WTC11 (cell line): ENCODE data around the gene CTPS2. TPM values are rescaled to one million over a fixed set of nuclear protein-coding genes. Genes with fewer than 3 reads are reported as not detected.

ENCODE experiments used
- ATAC-seq: fragments of 200-7000 bp; cut with Tn5 transposase; 2 replicates; pipeline ENCODE4 v1.10.0; 2021; ENCODE audit warnings: mild to moderate bottlenecking, moderate library complexity
- CTCF ChIA-PET: fragments of 300-600 bp; sonication (Branson Sonifier 250); formaldehyde crosslinking; loops from one replicate; lab custom pipeline; 2021; ENCODE audit warnings: antibody characterized with exemption; lab: Charles Lee
- POLR2A ChIA-PET: fragments of 350-600 bp; sonication (Branson Sonifier 250); formaldehyde crosslinking; loops from one replicate; lab custom pipeline; 2021; ENCODE audit warnings: antibody characterized with exemption; lab: Charles Lee
- DNase-seq: peaks from one replicate; pipeline ENCODE4 v3.0.0; 2021; ENCODE audit warnings: low spot score
- H3K27ac Mint-ChIP-seq: 2 replicates; pipeline ENCODE4 v1.8.0; 2021; ENCODE audit warnings: mixed read lengths
- H3K27me3 Mint-ChIP-seq: 2 replicates; pipeline ENCODE4 v1.8.0; 2021; ENCODE audit warnings: low read depth, mild to moderate bottlenecking, moderate library complexity, mixed read lengths
- H3K36me3 Mint-ChIP-seq: 2 replicates; pipeline ENCODE4 v1.8.0; 2021; ENCODE audit warnings: mixed read lengths
- H3K4me1 Mint-ChIP-seq: 2 replicates; pipeline ENCODE4 v1.8.0; 2022; ENCODE audit warnings: mixed read lengths
- H3K4me3 Mint-ChIP-seq: 2 replicates; pipeline ENCODE4 v1.8.0; 2021; ENCODE audit warnings: mild to moderate bottlenecking, moderate library complexity, mixed read lengths
- H3K9me3 Mint-ChIP-seq: 2 replicates; pipeline ENCODE4 v1.8.0; 2021; ENCODE audit warnings: mixed read lengths
- ATF1 ChIP-seq: sonication (generic); formaldehyde crosslinking; IDR thresholded peaks from 2 replicates; pipeline ENCODE4 v1.8.1; 2023; ENCODE audit warnings: mild to moderate bottlenecking, moderate library complexity, missing genetic modification reagents
- E2F1 ChIP-seq: sonication (generic); formaldehyde crosslinking; IDR thresholded peaks from 2 replicates; pipeline ENCODE4 v1.8.0; 2022; ENCODE audit warnings: mild to moderate bottlenecking, missing genetic modification reagents
- E2F4 ChIP-seq: sonication (generic); formaldehyde crosslinking; IDR thresholded peaks from 2 replicates; pipeline ENCODE4 v1.8.1; 2022; ENCODE audit warnings: low read depth, mild to moderate bottlenecking, moderate library complexity, missing genetic modification reagents, borderline replicate concordance
- ERG ChIP-seq: fragments of 250-450 bp; sonication (Bioruptor Pico); IDR thresholded peaks from 2 replicates; pipeline ENCODE4 v1.8.0; 2021; ENCODE audit warnings: mild to moderate bottlenecking
- ESRRA ChIP-seq: sonication (generic); formaldehyde crosslinking; IDR thresholded peaks from 2 replicates; pipeline ENCODE4 v1.8.1; 2022; ENCODE audit warnings: mild to moderate bottlenecking, missing genetic modification reagents, borderline replicate concordance
- ETV6 ChIP-seq: sonication (generic); formaldehyde crosslinking; IDR thresholded peaks from 2 replicates; pipeline ENCODE4 v1.8.1; 2022; ENCODE audit warnings: mild to moderate bottlenecking, missing genetic modification reagents
- GABPB1 ChIP-seq: sonication (generic); formaldehyde crosslinking; IDR thresholded peaks from 2 replicates; pipeline ENCODE4 v1.8.1; 2023; ENCODE audit warnings: mild to moderate bottlenecking, missing genetic modification reagents
- HMGA2 ChIP-seq: fragments of 250-450 bp; sonication (Bioruptor Pico); IDR thresholded peaks from 2 replicates; pipeline ENCODE4 v1.4.0; 2021; ENCODE audit warnings: mild to moderate bottlenecking, moderate library complexity
- JAZF1 ChIP-seq: fragments of 250-450 bp; sonication (Bioruptor Pico); IDR thresholded peaks from 2 replicates; pipeline ENCODE4 v1.9.0; 2021; ENCODE audit warnings: moderate library complexity, mild to moderate bottlenecking, inconsistent platforms
- NR2C2 ChIP-seq: sonication (generic); formaldehyde crosslinking; IDR thresholded peaks from 2 replicates; pipeline ENCODE4 v1.8.0; 2022; ENCODE audit warnings: mild to moderate bottlenecking, missing genetic modification reagents
- PREB ChIP-seq: sonication (generic); formaldehyde crosslinking; IDR thresholded peaks from 2 replicates; pipeline ENCODE4 v1.8.1; 2022; ENCODE audit warnings: mild to moderate bottlenecking, missing genetic modification reagents, moderate library complexity, borderline replicate concordance
- RORB ChIP-seq: fragments of 250-450 bp; sonication (Bioruptor Pico); IDR thresholded peaks from 2 replicates; pipeline ENCODE4 v1.9.0; 2021; ENCODE audit warnings: mild to moderate bottlenecking
- SP1 ChIP-seq: sonication (generic); formaldehyde crosslinking; conservative IDR thresholded peaks from 2 replicates; pipeline ENCODE4 v1.8.1; 2022; ENCODE audit warnings: missing genetic modification reagents
- TEAD1 ChIP-seq: sonication (generic); formaldehyde crosslinking; IDR thresholded peaks from 2 replicates; pipeline ENCODE4 v1.8.0; 2022; ENCODE audit warnings: mild to moderate bottlenecking, missing genetic modification reagents
- TEAD4 ChIP-seq: sonication (generic); formaldehyde crosslinking; IDR thresholded peaks from 2 replicates; pipeline ENCODE4 v1.8.0; 2022; ENCODE audit warnings: mild to moderate bottlenecking, missing genetic modification reagents
- ZNF121 ChIP-seq: sonication (generic); formaldehyde crosslinking; IDR thresholded peaks from 2 replicates; pipeline ENCODE4 v1.8.0; 2023; ENCODE audit warnings: missing genetic modification reagents
- ZNF138 ChIP-seq: sonication (generic); formaldehyde crosslinking; conservative IDR thresholded peaks from 2 replicates; pipeline ENCODE4 v1.8.1; 2022; ENCODE audit warnings: mild to moderate bottlenecking, moderate library complexity, missing genetic modification reagents
- ZNF263 ChIP-seq: sonication (generic); formaldehyde crosslinking; IDR thresholded peaks from 2 replicates; pipeline ENCODE4 v1.8.1; 2022; ENCODE audit warnings: low read depth, mild to moderate bottlenecking, moderate library complexity, missing genetic modification reagents
- ZNF317 ChIP-seq: sonication (generic); formaldehyde crosslinking; IDR thresholded peaks from 2 replicates; pipeline ENCODE4 v1.8.1; 2023; ENCODE audit warnings: low read depth, mild to moderate bottlenecking, moderate library complexity, missing genetic modification reagents, borderline replicate concordance
- ZNF425 ChIP-seq: fragments of 250-450 bp; sonication (Bioruptor Pico); conservative IDR thresholded peaks from 2 replicates; pipeline ENCODE4 v1.9.0; 2021; ENCODE audit warnings: mild to moderate bottlenecking
- ZNF532 ChIP-seq: fragments of 250-450 bp; sonication (Bioruptor Pico); IDR thresholded peaks from 2 replicates; pipeline ENCODE4 v1.9.0; 2021; ENCODE audit warnings: mild to moderate bottlenecking, borderline replicate concordance
- total RNA-seq: library from RNA; stranded (reverse); gene quantifications from 3 replicates; pipeline ENCODE4 v1.2.3, GENCODE V29; 2021

The CTPS2 gene
- total RNA-seq, 1 experiment from 2014 or later, result 23.2 TPM

GRCh38 chrX:16750136-16750535, 37.7 kb upstream of the CTPS2 start:
- Mint-ChIP-seq H3K36me3 (peaks cover 41% of the 10 kb centered on the region), H3K4me3 (no peak overlapping the region), H3K9me3 (no peaks in the 10 kb centered on the region), H3K27me3 (no peaks in the 10 kb centered on the region), H3K4me1 (no peaks in the 10 kb centered on the region), H3K27ac (no peak overlapping the region)
- TF ChIP-seq PREB (CRISPR knock-in tag), result no peak
- TF ChIP-seq NR2C2 (CRISPR knock-in tag), result no peak
- no peak for TF ChIP-seq ATF1
- TF ChIP-seq GABPB1 (CRISPR knock-in tag), result no peak
- TF ChIP-seq ERG, result no peak
- no peak for TF ChIP-seq ZNF317
- no peak for TF ChIP-seq E2F1 (CRISPR knock-in tag)
- DNase-seq (no peak), ATAC-seq (no peak)
- POLR2A ChIA-PET, result no interaction called here
- CTCF ChIA-PET, result no interaction called here

GRCh38 chrX:16748425-16748824, 36.0 kb upstream of the CTPS2 start:
- CTCF ChIA-PET, result no interaction called here

More at GRCh38 chrX:16748425-16748824, 36.0 kb upstream of the CTPS2 start:
- Mint-ChIP-seq H3K9me3 (no peaks in the 10 kb centered on the region), H3K4me1 (no peaks in the 10 kb centered on the region), H3K27me3 (no peaks in the 10 kb centered on the region), H3K36me3 (peaks cover 44% of the 10 kb centered on the region), H3K27ac (no peak overlapping the region), H3K4me3 (no peak overlapping the region)
- ATAC-seq (no peak), DNase-seq (no peak)
- TF ChIP-seq HMGA2 (CRISPR knock-in tag) (no peak), ESRRA (CRISPR knock-in tag) (no peak), TEAD1 (CRISPR knock-in tag) (no peak), SP1 (no peak), GABPB1 (CRISPR knock-in tag) (no peak), TEAD4 (CRISPR knock-in tag) (no peak), ZNF425 (CRISPR knock-in tag) (no peak), ZNF138 (CRISPR knock-in tag) (no peak), JAZF1 (CRISPR knock-in tag) (no peak), ZNF532 (CRISPR knock-in tag) (no peak), ETV6 (CRISPR knock-in tag) (no peak), NR2C2 (CRISPR knock-in tag) (no peak), E2F4 (CRISPR knock-in tag) (no peak), ZNF263 (CRISPR knock-in tag) (no peak), E2F1 (CRISPR knock-in tag) (no peak), ZNF121 (CRISPR knock-in tag) (no peak), RORB (CRISPR knock-in tag) (no peak)
- POLR2A ChIA-PET, result no interaction called here
